ENCODE data around the gene PLK2. TPM values are rescaled to one million over a fixed set of nuclear protein-coding genes. Genes with fewer than 3 reads are reported as not detected.

The PLK2 gene
- polyA plus RNA-seq, 12 donors: 47.8 to 352 (median 99.9) TPM

Other genes with a start within 250 kb of the PLK2 start
- gene GAPT, start 31.3 kb upstream of the PLK2 start, polyA plus RNA-seq (ENCODE audit: insufficient read length in 12 of 12): 1 to 10 TPM in 4 of 12 donors, under 1 TPM in 6, not detected in 2; 0.13 to 6.5 (median 0.77) TPM
- 1 to 10 TPM in 2 of 12 donors, under 1 TPM in 9, not detected in 1; 0.05 to 1.2 (median 0.27) TPM for gene RAB3C, start 123.0 kb upstream of the PLK2 start, polyA plus RNA-seq (ENCODE audit: insufficient read length in 12 of 12)